Testis (tissue), 3 donors: Measurements from ENCODE around the gene COMMD7. TPM values are rescaled to one million over a fixed set of nuclear protein-coding genes. Genes with fewer than 3 reads are reported as not detected.
"Not testable (repeated sequence)": the region's sequence is repeated elsewhere in the genome, so short reads cannot be mapped to it uniquely, and the experiment has no call there.

Experiments
- DNase-seq: peaks from one replicate; pipeline ENCODE4 v3.0.0-alpha.2; 2019
- H3K27ac ChIP-seq, 2 donors: fragments of 200-600 bp; sonication (generic); one replicate each; pipeline ENCODE4 v1.5.1; 2019
- H3K27me3 ChIP-seq: fragments of 200-600 bp; sonication (generic); one replicate; pipeline ENCODE4 v1.5.1; 2019
- H3K36me3 ChIP-seq: fragments of 200-600 bp; sonication (generic); one replicate; pipeline ENCODE4 v1.5.1; 2017; ENCODE audit warnings: low read depth; ENCODE audit errors: missing control alignments
- H3K4me1 ChIP-seq: fragments of 200-600 bp; sonication (generic); one replicate; pipeline ENCODE4 v1.5.1; 2019
- H3K4me3 ChIP-seq, 2 donors: fragments of 200-600 bp; sonication (generic); one replicate each; pipeline ENCODE4 v1.5.1; 2017 to 2019
- H3K9me3 ChIP-seq: fragments of 200-600 bp; sonication (generic); one replicate; pipeline ENCODE4 v1.5.1; 2017
- POLR2A ChIP-seq: fragments of 450-650 bp; IDR thresholded peaks from one replicate; pipeline ENCODE4 v1.6.1; 2017; ENCODE audit warnings: antibody characterized with exemption, mild to moderate bottlenecking, moderate library complexity
- WGBS, 2 donors: methylation state at CpG; one replicate each; pipeline ENCODE4 v1.1.5; 2018; 5-methylcytosine and 5-hydroxymethylcytosine counted together
- intact Hi-C: fragments of 100-400 bp; cut with DNase I; formaldehyde crosslinking; loops from one replicate; pipeline ENCODE4 v1.15.1; 2023; ENCODE audit warnings: low total_unique reads
- polyA plus RNA-seq: library from polyadenylated mRNA; stranded (reverse); fragments of 350-450 nt; fragmentation: Illumina TruSeq; extraction: RNeasy Lipid Tissue Mini Kit (QIAGEN cat#74804); gene quantifications from one replicate; pipeline ENCODE4 v1.2.3, GENCODE V29; 2014; ENCODE audit warnings: low read depth, low replicate concordance; ENCODE audit not compliant: insufficient read depth
- total RNA-seq, 2 donors: library from RNA; depleted of rRNA; stranded (reverse); fragments of >200 nt; gene quantifications; one replicate each; pipeline ENCODE4 v1.2.3, GENCODE V29; 2016
- TF ChIP-seq, protein P1 (sequence below), 3 experiments: fragments of 450-650 bp in 2 of 3; fragments of 200-600 bp in 1 of 3; sonication (generic) in 1 of 3; IDR thresholded peaks; one replicate each; pipeline ENCODE4 v1.5.1; 2016 to 2019; ENCODE audit warnings: antibody characterized with exemption in 3 of 3, mild to moderate bottlenecking in 2 of 3, moderate library complexity in 1 of 3

COMMD7 gene
- total and polyA plus RNA-seq, 3 donors from 2014 or later, result 18.0 to 26.0 (median 21.8) TPM

DNA sequence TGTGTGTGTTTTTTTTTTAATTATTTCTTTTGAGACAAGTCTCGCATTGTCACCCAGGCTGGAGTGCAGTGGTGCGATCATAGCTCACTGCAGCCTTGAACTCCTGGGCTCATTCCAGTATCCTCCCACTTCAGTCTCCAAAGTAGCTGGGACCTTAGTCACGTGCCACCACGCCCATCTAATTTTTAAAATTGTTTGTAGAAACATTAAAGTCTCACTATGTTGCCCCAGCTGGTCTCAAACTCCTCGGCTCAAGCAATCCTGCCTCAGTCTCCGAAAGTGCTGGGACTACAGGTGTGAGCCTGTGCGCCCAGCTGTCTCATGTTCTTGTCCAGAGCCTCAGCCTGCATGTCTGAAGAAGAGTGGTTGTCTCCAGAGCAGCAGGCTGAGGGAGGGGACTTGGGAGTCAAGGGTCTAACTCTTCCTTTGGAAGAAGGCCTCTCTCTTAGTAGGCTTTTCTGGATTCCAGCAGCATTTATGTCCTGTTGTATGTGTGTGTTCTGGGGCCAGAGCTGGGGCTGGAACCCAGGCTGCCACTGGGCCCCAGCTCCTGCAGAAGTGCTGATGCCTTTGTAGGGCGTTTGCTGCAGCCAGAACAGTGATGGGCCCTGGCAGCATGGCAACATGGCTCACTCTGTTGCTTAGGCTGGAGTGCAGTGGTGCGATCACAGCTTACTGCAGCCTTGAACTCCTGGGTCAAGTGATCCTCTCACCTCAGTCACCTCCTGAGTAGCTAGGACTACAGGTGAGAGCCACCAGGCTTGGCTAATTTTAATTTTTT is 24.3 kb upstream of the COMMD7 start:
- Histone ChIP-seq H3K9me3 (no peaks in the 10 kb centered on the region), H3K36me3 (no peaks in the 10 kb centered on the region), H3K4me1 (peaks cover 31% of the 10 kb centered on the region), H3K4me3 (no peak overlapping the region), H3K27me3 (no peaks in the 10 kb centered on the region), H3K27ac (peak overlapping the region in 1 of 2 donors; percentile 28)
- intact Hi-C loops, result no loop called here
- TF ChIP-seq, protein P1, sequence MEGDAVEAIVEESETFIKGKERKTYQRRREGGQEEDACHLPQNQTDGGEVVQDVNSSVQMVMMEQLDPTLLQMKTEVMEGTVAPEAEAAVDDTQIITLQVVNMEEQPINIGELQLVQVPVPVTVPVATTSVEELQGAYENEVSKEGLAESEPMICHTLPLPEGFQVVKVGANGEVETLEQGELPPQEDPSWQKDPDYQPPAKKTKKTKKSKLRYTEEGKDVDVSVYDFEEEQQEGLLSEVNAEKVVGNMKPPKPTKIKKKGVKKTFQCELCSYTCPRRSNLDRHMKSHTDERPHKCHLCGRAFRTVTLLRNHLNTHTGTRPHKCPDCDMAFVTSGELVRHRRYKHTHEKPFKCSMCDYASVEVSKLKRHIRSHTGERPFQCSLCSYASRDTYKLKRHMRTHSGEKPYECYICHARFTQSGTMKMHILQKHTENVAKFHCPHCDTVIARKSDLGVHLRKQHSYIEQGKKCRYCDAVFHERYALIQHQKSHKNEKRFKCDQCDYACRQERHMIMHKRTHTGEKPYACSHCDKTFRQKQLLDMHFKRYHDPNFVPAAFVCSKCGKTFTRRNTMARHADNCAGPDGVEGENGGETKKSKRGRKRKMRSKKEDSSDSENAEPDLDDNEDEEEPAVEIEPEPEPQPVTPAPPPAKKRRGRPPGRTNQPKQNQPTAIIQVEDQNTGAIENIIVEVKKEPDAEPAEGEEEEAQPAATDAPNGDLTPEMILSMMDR (IDR thresholded peaks at IDR 0.05), result no peak
- TF ChIP-seq POLR2A, result no peak
- WGBS, 2 donors, result 70 to 72% methylated on average over 8 to 9 of the region's 9 CpGs
- DNase-seq, result peak; percentile 91

DNA sequence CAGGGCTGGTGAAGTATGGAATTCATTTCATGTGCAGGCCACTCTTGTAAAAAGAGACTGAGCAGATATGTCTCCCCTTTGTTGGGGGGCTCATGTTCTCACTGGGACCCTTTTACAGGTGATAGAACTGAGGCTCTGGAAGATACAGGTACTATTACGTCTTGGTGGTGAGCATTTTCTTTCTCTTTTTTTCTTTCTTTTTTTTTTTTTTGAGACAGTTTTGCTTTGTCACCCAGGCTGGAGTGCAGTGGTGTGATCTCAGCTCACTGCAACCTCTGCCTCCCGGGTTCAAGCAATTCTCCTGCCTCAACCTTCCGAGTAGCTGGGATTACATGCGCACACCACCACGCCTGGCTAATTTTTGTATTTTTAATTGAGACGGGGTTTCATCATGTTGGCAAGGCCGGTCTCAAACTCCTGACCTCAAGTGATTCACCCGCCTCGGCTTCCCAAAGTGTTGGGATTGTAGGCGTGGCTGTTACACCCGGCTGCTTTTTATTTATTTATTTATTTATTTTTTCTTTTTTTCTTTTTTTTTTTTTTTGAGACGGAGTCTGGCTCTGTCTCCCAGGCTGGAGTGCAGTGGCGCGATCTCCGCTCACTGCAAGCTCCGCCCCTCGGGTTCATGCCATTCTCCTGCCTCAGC is 22.1 kb upstream of the COMMD7 start:
- intact Hi-C loops, H3K36me3 ChIP-seq, H3K9me3 ChIP-seq, DNase-seq, H3K27me3 ChIP-seq, H3K4me3 ChIP-seq: not testable (repeated sequence)
- WGBS, 2 donors, result 90 to 95% methylated on average over 17 of the region's 17 CpGs
- Histone ChIP-seq H3K27ac (peak overlapping the region in 1 of 2 donors; percentile 2), H3K4me1 (peaks cover 31% of the 10 kb centered on the region)

DNA sequence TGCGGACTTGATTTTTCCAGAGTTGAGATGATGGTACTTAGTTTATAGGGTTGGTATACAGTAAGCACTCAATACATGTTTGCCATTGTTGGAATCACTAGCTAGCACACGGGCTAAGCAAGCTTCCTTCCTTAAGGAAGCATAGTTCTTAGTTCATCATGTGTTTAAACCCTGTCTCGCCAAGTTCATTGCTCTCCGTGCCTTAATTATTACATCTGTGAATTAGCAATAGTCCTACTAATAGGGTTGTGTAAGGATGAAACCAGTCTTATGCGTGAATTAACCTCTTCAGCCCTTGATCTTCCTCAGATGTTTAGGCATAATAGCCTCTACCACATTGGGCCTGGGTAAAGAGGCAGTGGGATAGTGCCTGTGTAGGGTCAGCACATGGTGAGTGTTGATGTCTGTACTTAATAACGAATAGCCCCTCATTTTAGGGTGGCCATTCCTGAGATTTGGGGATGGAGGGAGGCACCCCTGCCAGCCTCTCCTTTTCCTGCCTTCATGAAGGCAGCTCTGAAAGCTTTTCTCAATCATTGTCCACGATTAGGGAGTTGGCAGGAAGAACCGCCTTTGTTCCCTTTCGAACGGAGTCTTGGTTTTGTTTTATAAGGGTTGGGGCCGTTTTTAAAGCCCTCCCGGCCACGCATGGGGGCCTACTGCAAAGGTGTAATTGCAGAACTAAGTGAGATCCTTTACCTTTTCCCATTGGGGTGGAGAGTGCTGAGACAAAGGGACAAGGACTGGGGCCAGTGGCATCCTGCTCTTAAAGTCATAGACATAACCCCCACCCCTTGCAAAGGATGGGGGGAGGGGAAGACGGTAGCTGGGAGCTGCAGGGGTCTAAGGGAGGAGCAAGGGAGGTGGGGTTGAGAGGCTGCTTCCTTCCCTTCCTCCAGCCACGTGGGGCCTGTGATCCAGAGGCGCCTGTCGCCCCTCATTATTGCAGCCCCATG is 21.0 kb upstream of the COMMD7 start:
- H3K27ac ChIP-seq, result peak overlapping the region; percentile 2 to 13

GRCh38 chr20:32763202-32764004 is 20.1 kb upstream of the COMMD7 start:
- no peaks in the 10 kb centered on the region for H3K27me3 ChIP-seq
- H3K36me3 ChIP-seq, result no peaks in the 10 kb centered on the region
- intact Hi-C loops, result no loop called here
- peaks cover 27% of the 10 kb centered on the region for H3K4me1 ChIP-seq
- no peaks in the 10 kb centered on the region for H3K9me3 ChIP-seq
- DNase-seq, result peak; percentile 36
- 14 to 16% methylated on average over 13 to 40 of the region's 40 CpGs for WGBS, 2 donors
- H3K27ac ChIP-seq, result peak overlapping the region in 1 of 2 donors; percentile 24
- H3K4me3 ChIP-seq, result peak overlapping the region; percentile 81 to 86
- TF ChIP-seq, protein P1 (IDR thresholded peaks at IDR 0.05), result no peak
- TF ChIP-seq POLR2A, result no peak

More for the DNA sequence above, 21.0 kb upstream of the COMMD7 start:
- no peak for DNase-seq
- H3K36me3 ChIP-seq, result no peaks in the 10 kb centered on the region
- no peaks in the 10 kb centered on the region for H3K9me3 ChIP-seq
- H3K4me1 ChIP-seq, result peaks cover 31% of the 10 kb centered on the region
- TF ChIP-seq, protein P1 (IDR thresholded peaks at IDR 0.05), result no peak
- no peak for TF ChIP-seq POLR2A
- 46 to 52% methylated on average over 17 of the region's 17 CpGs for WGBS, 2 donors
- intact Hi-C loops, result no loop called here
- no peaks in the 10 kb centered on the region for H3K27me3 ChIP-seq
- H3K4me3 ChIP-seq, result no peak overlapping the region
